B cell (primary cell): ENCODE data around the gene LIPG. TPM values are rescaled to one million over a fixed set of nuclear protein-coding genes. Genes with fewer than 3 reads are reported as not detected.

ENCODE experiments used
- ATAC-seq: fragments of 200-7000 bp; cut with Tn5 transposase; one replicate; pipeline ENCODE4 v1.10.0; 2021; ENCODE audit warnings: low read depth, mild to moderate bottlenecking, moderate number of reproducible peaks, moderate library complexity
- CTCF ChIA-PET: fragments of 350-600 bp; sonication (Branson Sonifier 250); formaldehyde crosslinking; loops from one replicate; lab custom pipeline; 2021; ENCODE audit warnings: antibody characterized with exemption, inconsistent platforms; lab: Charles Lee
- POLR2A ChIA-PET: fragments of 350-600 bp; sonication (Branson Sonifier 250); formaldehyde crosslinking; loops from one replicate; lab custom pipeline; 2021; ENCODE audit warnings: antibody characterized with exemption; lab: Charles Lee
- DNase-seq: peaks from one replicate; pipeline ENCODE4 v3.0.0; 2013
- H2AFZ ChIP-seq: 2 replicates; pipeline ENCODE4 v1.6.1; 2012; ENCODE audit warnings: mild to moderate bottlenecking, low read depth, low read length; ENCODE audit not compliant: insufficient read depth, poor library complexity, severe bottlenecking
- H3K27ac ChIP-seq, 2 donors: 1 replicate in 1 of 2; 2 replicates in 1 of 2; pipeline ENCODE4 v1.5.1; 2012 to 2013; ENCODE audit warnings: low read length in 2 of 2, mild to moderate bottlenecking in 2 of 2, moderate library complexity in 1 of 2
- H3K27me3 ChIP-seq, 4 experiments: fragments of 200-600 bp in 1 of 4; sonication (generic) in 1 of 4; replicated peaks in 1 of 4; 1 replicate in 2 of 4; 2 replicates in 2 of 4; pipeline versions ENCODE4 v1.6.1 to v1.7.0; 2013 to 2016; ENCODE audit warnings: low read length in 3 of 4, mild to moderate bottlenecking in 2 of 4, mixed read lengths in 1 of 4, moderate library complexity in 1 of 4; ENCODE audit not compliant: insufficient read depth in 4 of 4, control insufficient read depth in 3 of 4; ENCODE audit errors: control extremely low read depth in 1 of 4
- H3K36me3 ChIP-seq, 2 experiments: replicated peaks in 1 of 2; 1 replicate in 1 of 2; 2 replicates in 1 of 2; pipeline versions ENCODE4 v1.6.1 to v1.7.1; 2013; ENCODE audit warnings: low read length in 1 of 2; ENCODE audit not compliant: insufficient read depth in 2 of 2, control insufficient read depth in 1 of 2; ENCODE audit errors: control extremely low read depth in 1 of 2, extremely low read depth in 1 of 2
- H3K4me1 ChIP-seq, 2 donors: fragments of 200-600 bp in 1 of 2; sonication (generic) in 1 of 2; 1 replicate in 1 of 2; 2 replicates in 1 of 2; pipeline versions ENCODE4 v1.5.1 to v1.6.1; 2013 to 2017; ENCODE audit warnings: low read length in 2 of 2; ENCODE audit not compliant: control insufficient read depth in 2 of 2, insufficient read depth in 2 of 2
- H3K4me2 ChIP-seq: replicated peaks from 2 replicates; pipeline ENCODE3; 2012; ENCODE audit warnings: mild to moderate bottlenecking, low read depth, low read length; ENCODE audit not compliant: poor library complexity, severe bottlenecking
- H3K4me3 ChIP-seq, 5 experiments: fragments of 200-600 bp in 1 of 5; sonication (generic) in 1 of 5; 1 replicate in 3 of 5; 2 replicates in 2 of 5; pipeline versions ENCODE4 v1.5.1 to v1.7.0; 2011 to 2016; ENCODE audit warnings: low read length in 4 of 5, mild to moderate bottlenecking in 4 of 5, low read depth in 2 of 5, control low read depth in 1 of 5, moderate library complexity in 1 of 5; ENCODE audit not compliant: insufficient read depth in 1 of 5; ENCODE audit errors: control extremely low read depth in 1 of 5, extremely low read depth in 1 of 5
- H3K79me2 ChIP-seq: fragments of 200-600 bp; sonication (generic); one replicate; pipeline ENCODE4 v1.6.0; 2016; ENCODE audit warnings: low read length; ENCODE audit not compliant: control insufficient read depth, insufficient read depth
- H3K9ac ChIP-seq: fragments of 200-600 bp; sonication (generic); 2 replicates; pipeline ENCODE4 v1.6.1; 2017; ENCODE audit warnings: mild to moderate bottlenecking, low read length, moderate library complexity
- H3K9me3 ChIP-seq, 3 donors: one replicate each; pipeline versions ENCODE4 v1.6.1 to v1.7.1; 2013; ENCODE audit warnings: low read length in 2 of 3; ENCODE audit not compliant: control insufficient read depth in 2 of 3, insufficient read depth in 1 of 3; ENCODE audit errors: control extremely low read depth in 1 of 3
- H4K20me1 ChIP-seq: 2 replicates; pipeline ENCODE4 v1.6.0; 2012; ENCODE audit warnings: mild to moderate bottlenecking, low read length; ENCODE audit not compliant: insufficient read depth, control insufficient read depth, poor library complexity, severe bottlenecking
- H3K27ac Mint-ChIP-seq: one replicate; pipeline ENCODE4 v1.8.0; 2021; ENCODE audit warnings: mixed read lengths
- H3K27me3 Mint-ChIP-seq: one replicate; pipeline ENCODE4 v1.8.0; 2021; ENCODE audit warnings: mixed read lengths
- H3K4me1 Mint-ChIP-seq: one replicate; pipeline ENCODE4 v1.8.0; 2021; ENCODE audit warnings: mixed read lengths
- H3K4me3 Mint-ChIP-seq: one replicate; pipeline ENCODE4 v1.8.0; 2021; ENCODE audit warnings: mixed read lengths
- H3K9me3 Mint-ChIP-seq: one replicate; pipeline ENCODE4 v1.8.0; 2022; ENCODE audit warnings: mixed read lengths; ENCODE audit not compliant: insufficient read depth
- CTCF ChIP-seq: fragments of 200-600 bp; IDR thresholded peaks from one replicate; pipeline ENCODE4 v1.8.0; 2022; ENCODE audit warnings: antibody characterized with exemption, mild to moderate bottlenecking
- EZH2 ChIP-seq: IDR thresholded peaks from 2 replicates; pipeline ENCODE4 v1.6.1; 2012; ENCODE audit warnings: borderline replicate concordance, low read depth, mild to moderate bottlenecking, moderate library complexity, low read length; ENCODE audit not compliant: insufficient read depth, poor library complexity, severe bottlenecking
- WGBS: methylation state at CpG from one replicate; pipeline ENCODE4 v1.1.5; 2013; ENCODE audit warnings: missing lambda C conversion rate; ENCODE audit not compliant: insufficient coverage; 5-methylcytosine and 5-hydroxymethylcytosine counted together
- intact Hi-C: fragments of 100-400 bp; cut with micrococcal nuclease; formaldehyde crosslinking; loops from one replicate; pipeline ENCODE4 v1.10.0; 2022
- polyA plus RNA-seq: library from polyadenylated mRNA; depleted of rRNA; stranded (reverse); fragments of >200 nt; gene quantifications from 2 replicates; pipeline ENCODE4 v1.2.3, GENCODE V29; 2012
- total RNA-seq, 2 donors: library from RNA; stranded (reverse); fragments of 120-200 nt in 1 of 2; gene quantifications; 1 replicate in 1 of 2; 2 replicates in 1 of 2; pipeline versions ENCODE4 v1.2.3 to v1.2.4, GENCODE V29; 2013 to 2022

The LIPG gene
- total and polyA plus RNA-seq, 2 donors (not counting 1 experiment from before 2014, with no cell fraction given), result not detected

- POLR2A ChIA-PET, result no interaction called here
- H3K9me3 ChIP-seq, result no peaks in the 10 kb centered on the region
- no peak for ATAC-seq
- CTCF ChIA-PET, result interaction anchor here (0.7 to 1.0 kb wide), 2 partner anchors 15 to 963 kb away, joined by 3 read pairs; no protein-coding TSS in a partner anchor
- H3K27me3 ChIP-seq, result peaks cover 0 to 3% (median 0%) of the 10 kb centered on the region in 4 experiments
- H4K20me1 ChIP-seq, result no peaks in the 10 kb centered on the region
- no peaks in the 10 kb centered on the region for H3K36me3 ChIP-seq
- DNase-seq, result no peak
- H3K9ac ChIP-seq, result no peak overlapping the region
- H3K79me2 ChIP-seq, result no peaks in the 10 kb centered on the region
- Mint-ChIP-seq H3K4me1 (no peaks in the 10 kb centered on the region), H3K9me3 (no peaks in the 10 kb centered on the region), H3K27me3 (peaks cover 28% of the 10 kb centered on the region), H3K4me3 (no peak overlapping the region), H3K27ac (no peak overlapping the region)
- H3K4me1 ChIP-seq, result no peaks in the 10 kb centered on the region
- intact Hi-C loops, result no loop called here
- WGBS, result no CpG with 5 or more reads among the region's 2 CpGs
- no peak overlapping the region for H3K4me3 ChIP-seq
- no peak overlapping the region for H2AFZ ChIP-seq
- no peak overlapping the region for H3K27ac ChIP-seq
- H3K4me2 ChIP-seq, result no peak overlapping the region
- TF ChIP-seq CTCF (no peak), EZH2 (no peak)
Observed at GRCh38 chr18:49525981-49526380, 35.9 kb upstream of the LIPG start.

- Mint-ChIP-seq H3K27ac (no peak overlapping the region), H3K9me3 (no peaks in the 10 kb centered on the region), H3K4me3 (no peak overlapping the region), H3K4me1 (no peaks in the 10 kb centered on the region), H3K27me3 (peaks cover 22% of the 10 kb centered on the region)
- ChIA-PET POLR2A (no interaction called here), CTCF (no interaction called here)
- no peak overlapping the region for H2AFZ ChIP-seq
- intact Hi-C loops, result no loop called here
- TF ChIP-seq CTCF (no peak), EZH2 (no peak)
- H3K4me2 ChIP-seq, result no peak overlapping the region
- no peak for DNase-seq
- no peaks in the 10 kb centered on the region for H3K36me3 ChIP-seq
- H3K27me3 ChIP-seq, result peaks cover 0 to 3% (median 0%) of the 10 kb centered on the region in 4 experiments
- H3K9ac ChIP-seq, result no peak overlapping the region
- no peak overlapping the region for H3K4me3 ChIP-seq
- 88% methylated on average over 4 of the region's 8 CpGs for WGBS
- no peaks in the 10 kb centered on the region for H3K4me1 ChIP-seq
- H3K27ac ChIP-seq, result no peak overlapping the region
- no peaks in the 10 kb centered on the region for H3K79me2 ChIP-seq
- no peaks in the 10 kb centered on the region for H3K9me3 ChIP-seq
- ATAC-seq, result no peak
- H4K20me1 ChIP-seq, result no peaks in the 10 kb centered on the region
Observed at GRCh38 chr18:49527631-49528327, 34.1 kb upstream of the LIPG start.
